Measurements from ENCODE around the gene SPTBN2. TPM values are rescaled to one million over a fixed set of nuclear protein-coding genes. Genes with fewer than 3 reads are reported as not detected.

SPTBN2 gene
- 1 to 10 TPM in 1 of 3 donors, not detected in 2; 1.1 TPM for total RNA-seq
- 0.41 TPM for total RNA-seq (2013)

GRCh38 chr11:66728693-66729385, at the start of gene SPTBN2:
Gene SPTBN2, minus strand, starts transcription at chr11:66729216. Its CDS starts 7,976 bp downstream, at chr11:66721240.
- Mint-ChIP-seq H3K4me3 (peak within 1 kb of the TSS; percentile 84), H3K27me3 (ENCODE audit: low read depth in 2 of 2) (peaks cover 52 to 59% of the 10 kb centered on the region in 2 donors), H3K27ac (peak within 1 kb of the TSS in 1 of 2 donors; percentile 56), H3K9me3 (no peaks in the 10 kb centered on the region), H3K4me1 (peaks cover 11 to 19% of the 10 kb centered on the region in 2 donors), H3K36me3 (no peaks in the 10 kb centered on the region)
- H3K27me3 ChIP-seq (ENCODE audit: control insufficient read depth, insufficient read depth, low read length), result peaks cover 40% of the 10 kb centered on the region
- ATAC-seq, result no peak
- H3K4me1 ChIP-seq (ENCODE audit: control insufficient read depth, insufficient read depth, low read length), result peaks cover 13% of the 10 kb centered on the region
- peak in 1 of 2 donors; percentile 16 for DNase-seq
- intact Hi-C loops (cut with micrococcal nuclease), result no loop called here
- H3K9me3 ChIP-seq (ENCODE audit: control insufficient read depth, insufficient read depth, low read length), result no peaks in the 10 kb centered on the region
- WGBS (ENCODE audit: insufficient coverage), result 21% methylated on average over 24 of the region's 25 CpGs
- H3K27ac ChIP-seq (ENCODE audit: low read length), result no peak within 1 kb of the TSS
- H3K36me3 ChIP-seq (ENCODE audit: control insufficient read depth, insufficient read depth, low read length), result no peaks in the 10 kb centered on the region
- TF ChIP-seq, protein P1, sequence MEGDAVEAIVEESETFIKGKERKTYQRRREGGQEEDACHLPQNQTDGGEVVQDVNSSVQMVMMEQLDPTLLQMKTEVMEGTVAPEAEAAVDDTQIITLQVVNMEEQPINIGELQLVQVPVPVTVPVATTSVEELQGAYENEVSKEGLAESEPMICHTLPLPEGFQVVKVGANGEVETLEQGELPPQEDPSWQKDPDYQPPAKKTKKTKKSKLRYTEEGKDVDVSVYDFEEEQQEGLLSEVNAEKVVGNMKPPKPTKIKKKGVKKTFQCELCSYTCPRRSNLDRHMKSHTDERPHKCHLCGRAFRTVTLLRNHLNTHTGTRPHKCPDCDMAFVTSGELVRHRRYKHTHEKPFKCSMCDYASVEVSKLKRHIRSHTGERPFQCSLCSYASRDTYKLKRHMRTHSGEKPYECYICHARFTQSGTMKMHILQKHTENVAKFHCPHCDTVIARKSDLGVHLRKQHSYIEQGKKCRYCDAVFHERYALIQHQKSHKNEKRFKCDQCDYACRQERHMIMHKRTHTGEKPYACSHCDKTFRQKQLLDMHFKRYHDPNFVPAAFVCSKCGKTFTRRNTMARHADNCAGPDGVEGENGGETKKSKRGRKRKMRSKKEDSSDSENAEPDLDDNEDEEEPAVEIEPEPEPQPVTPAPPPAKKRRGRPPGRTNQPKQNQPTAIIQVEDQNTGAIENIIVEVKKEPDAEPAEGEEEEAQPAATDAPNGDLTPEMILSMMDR (IDR thresholded peaks at IDR 0.05), result no peak
- H3K4me3 ChIP-seq (ENCODE audit: low read length), result no peak within 1 kb of the TSS

- Histone ChIP-seq H3K27me3 (ENCODE audit: control insufficient read depth, insufficient read depth, low read length) (no peaks in the 10 kb centered on the region), H3K36me3 (ENCODE audit: control insufficient read depth, insufficient read depth, low read length) (no peaks in the 10 kb centered on the region), H3K4me1 (ENCODE audit: control insufficient read depth, insufficient read depth, low read length) (no peaks in the 10 kb centered on the region), H3K4me3 (ENCODE audit: low read length) (no peak overlapping the region), H3K9me3 (ENCODE audit: control insufficient read depth, insufficient read depth, low read length) (no peaks in the 10 kb centered on the region), H3K27ac (ENCODE audit: low read length) (no peak overlapping the region)
- TF ChIP-seq, protein P1 (IDR thresholded peaks at IDR 0.05), result no peak
- H3K9me3 Mint-ChIP-seq, result no peaks in the 10 kb centered on the region
- ATAC-seq (no peak), DNase-seq (no peak)
- no peak overlapping the region for H3K4me3 Mint-ChIP-seq
- peaks cover 0 to 4% of the 10 kb centered on the region in 2 donors for H3K4me1 Mint-ChIP-seq
- H3K36me3 Mint-ChIP-seq, result no peaks in the 10 kb centered on the region
- intact Hi-C loops (cut with micrococcal nuclease), result no loop called here
- H3K27me3 Mint-ChIP-seq (ENCODE audit: low read depth in 2 of 2), result no peaks in the 10 kb centered on the region
- H3K27ac Mint-ChIP-seq, result no peak overlapping the region
These were observed 39.8 kb upstream of the SPTBN2 start for GRCh38 chr11:66768818-66769217.

DNA sequence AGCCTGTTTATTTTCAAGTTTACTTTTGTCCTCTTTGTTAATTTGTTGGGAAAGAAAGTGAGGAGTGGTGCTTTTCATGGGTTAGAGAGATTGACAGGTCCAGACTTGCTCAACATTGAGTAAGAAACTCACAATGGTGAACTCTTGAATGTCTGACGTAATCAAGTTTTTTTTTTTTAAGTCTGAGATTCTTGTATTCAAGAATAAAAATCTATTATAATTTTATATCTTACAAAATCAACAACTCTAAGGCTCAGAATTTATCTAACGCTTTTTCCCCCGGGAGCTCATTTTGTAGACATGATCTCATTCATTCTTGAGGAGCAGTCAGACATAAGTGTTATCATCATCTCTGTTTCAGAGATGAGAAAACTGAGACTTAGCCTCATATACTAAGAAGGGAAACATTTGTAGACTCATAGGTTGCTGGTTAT, 39.1 kb upstream of the SPTBN2 start:
- no peaks in the 10 kb centered on the region for H3K36me3 Mint-ChIP-seq
- H3K9me3 Mint-ChIP-seq, result no peaks in the 10 kb centered on the region
- H3K27ac Mint-ChIP-seq, result no peak overlapping the region
- no peak for ATAC-seq
- Histone ChIP-seq H3K4me3 (ENCODE audit: low read length) (no peak overlapping the region), H3K9me3 (ENCODE audit: control insufficient read depth, insufficient read depth, low read length) (no peaks in the 10 kb centered on the region), H3K27me3 (ENCODE audit: control insufficient read depth, insufficient read depth, low read length) (no peaks in the 10 kb centered on the region), H3K36me3 (ENCODE audit: control insufficient read depth, insufficient read depth, low read length) (no peaks in the 10 kb centered on the region), H3K4me1 (ENCODE audit: control insufficient read depth, insufficient read depth, low read length) (no peaks in the 10 kb centered on the region), H3K27ac (ENCODE audit: low read length) (no peak overlapping the region)
- 100% methylated on average over 2 of the region's 3 CpGs for WGBS (ENCODE audit: insufficient coverage)
- TF ChIP-seq, protein P1 (IDR thresholded peaks at IDR 0.05), result no peak
- no peaks in the 10 kb centered on the region for H3K27me3 Mint-ChIP-seq (ENCODE audit: low read depth in 2 of 2)
- H3K4me1 Mint-ChIP-seq, result peaks cover 0 to 4% of the 10 kb centered on the region in 2 donors
- intact Hi-C loops (cut with micrococcal nuclease), result no loop called here
- no peak overlapping the region for H3K4me3 Mint-ChIP-seq
- no peak for DNase-seq

DNA sequence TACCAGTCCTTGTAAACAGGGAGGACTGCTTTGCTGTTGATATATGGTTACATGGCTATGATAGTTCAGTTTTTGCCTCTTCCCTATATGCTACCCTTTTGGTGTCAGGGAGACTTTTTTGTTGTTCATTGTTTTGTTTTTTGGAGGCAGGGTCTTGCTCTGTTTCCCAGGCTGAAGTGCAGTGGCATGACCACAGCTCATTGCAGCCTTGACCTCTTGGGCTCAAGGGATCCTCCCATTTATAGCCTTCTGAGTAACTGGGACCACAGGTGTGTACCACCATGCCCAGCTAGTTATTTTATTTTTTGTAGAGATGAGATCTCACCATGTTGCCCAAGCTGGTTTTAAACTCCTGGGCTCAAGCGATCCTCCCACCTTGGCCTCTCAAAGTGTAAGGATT, 38.6 kb upstream of the SPTBN2 start:
- TF ChIP-seq, protein P1 (IDR thresholded peaks at IDR 0.05), result no peak
- Mint-ChIP-seq H3K4me1 (peaks cover 0 to 4% of the 10 kb centered on the region in 2 donors), H3K4me3 (no peak overlapping the region), H3K36me3 (no peaks in the 10 kb centered on the region), H3K27me3 (ENCODE audit: low read depth in 2 of 2) (no peaks in the 10 kb centered on the region), H3K27ac (no peak overlapping the region), H3K9me3 (no peaks in the 10 kb centered on the region)
- DNase-seq (no peak), ATAC-seq (no peak)
- H3K4me1 ChIP-seq (ENCODE audit: control insufficient read depth, insufficient read depth, low read length), result no peaks in the 10 kb centered on the region
- intact Hi-C loops (cut with micrococcal nuclease), result no loop called here
- 100% methylated on average over 1 of the region's 1 CpG for WGBS (ENCODE audit: insufficient coverage)
- H3K36me3 ChIP-seq (ENCODE audit: control insufficient read depth, insufficient read depth, low read length), result no peaks in the 10 kb centered on the region
- H3K4me3 ChIP-seq (ENCODE audit: low read length), result no peak overlapping the region
- H3K9me3 ChIP-seq (ENCODE audit: control insufficient read depth, insufficient read depth, low read length), result no peaks in the 10 kb centered on the region
- H3K27ac ChIP-seq (ENCODE audit: low read length), result no peak overlapping the region
- H3K27me3 ChIP-seq (ENCODE audit: control insufficient read depth, insufficient read depth, low read length), result no peaks in the 10 kb centered on the region
